ENCODE data around the gene COA3.

COA3 gene

DNA sequence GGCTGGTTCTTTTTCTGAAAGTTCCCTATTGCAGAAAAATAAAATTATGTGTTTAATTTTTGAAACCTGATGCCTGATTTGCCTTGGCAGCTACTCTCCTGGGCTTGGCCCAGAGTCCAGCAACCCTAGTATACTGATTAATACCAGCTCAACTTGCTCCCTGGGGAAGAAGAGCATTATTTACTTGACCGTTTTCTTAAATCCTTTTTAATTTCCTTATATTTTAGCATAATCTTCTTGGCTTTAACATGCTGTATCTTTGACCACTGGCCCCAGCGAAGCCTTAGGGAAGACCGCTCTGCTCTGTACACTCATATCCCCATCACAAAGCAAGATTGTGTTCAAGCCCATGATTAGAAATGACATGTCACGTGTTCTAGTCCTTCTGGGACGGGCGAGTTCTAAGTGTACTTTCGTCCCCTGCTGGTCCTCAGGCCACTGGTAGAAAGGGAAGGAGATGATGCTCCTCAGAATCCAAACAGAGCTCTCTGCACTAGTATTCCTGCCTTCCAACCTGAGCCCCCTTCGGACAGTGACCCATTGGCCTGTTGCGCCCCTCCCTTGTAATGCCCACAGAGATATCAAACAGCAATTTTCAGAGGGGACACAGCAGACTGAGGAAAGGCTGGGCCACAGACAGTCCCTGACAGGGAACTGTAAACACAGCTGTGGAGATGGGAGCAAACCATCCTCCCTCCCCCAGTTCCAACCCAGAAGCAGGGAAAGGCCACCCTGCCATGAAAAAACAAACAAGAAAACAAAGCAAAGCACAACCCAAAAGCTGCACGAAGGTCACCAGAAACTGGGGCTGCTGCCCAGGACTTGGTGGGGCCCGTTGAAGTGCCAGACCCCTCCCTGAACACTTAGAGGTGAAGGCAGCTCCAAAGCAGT, 49.4 kb downstream of the COA3 start:
- no peak for DNase-seq

DNA sequence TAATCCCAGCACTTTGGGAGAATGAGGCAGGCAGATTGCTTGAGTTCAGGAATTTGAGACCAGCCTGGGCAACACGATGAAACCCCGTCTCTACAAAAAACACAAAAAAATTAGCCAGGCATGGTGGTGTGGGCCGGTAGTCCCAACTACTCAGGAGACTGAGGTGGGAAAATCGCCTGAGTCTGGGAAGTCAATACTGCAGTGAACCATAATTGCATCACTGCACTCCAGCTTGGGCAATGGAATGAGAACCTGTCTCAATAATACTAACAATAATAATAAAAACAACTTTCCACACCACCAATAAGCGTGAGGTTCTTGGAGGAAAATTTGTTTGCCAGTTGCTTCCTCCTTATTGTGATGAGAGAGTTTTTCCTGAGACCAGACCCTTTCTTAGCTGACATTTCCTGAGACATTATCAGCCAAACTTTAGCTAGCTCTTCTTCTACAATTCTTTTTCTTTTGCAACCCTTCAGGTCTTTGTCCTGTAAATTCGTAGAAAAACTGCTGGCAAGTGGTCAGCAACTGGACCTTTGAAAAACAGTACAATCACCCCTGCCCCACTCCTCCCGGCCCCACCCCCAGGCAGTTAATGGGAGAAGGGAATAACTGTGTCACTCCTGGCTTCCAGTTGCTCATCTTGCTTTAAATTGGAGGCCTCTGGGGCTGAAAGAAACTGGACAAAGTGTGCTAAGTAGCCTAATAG, 50.1 kb downstream of the COA3 start:
- no peak for DNase-seq
